HEK293 (cell line): ENCODE results near the gene SSC4D.
"Not testable (repeated sequence)": the region's sequence is repeated elsewhere in the genome, so short reads cannot be mapped to it uniquely, and the experiment has no call there.

ENCODE experiments used
- BCL11A ChIP-seq: fragments of 450-650 bp; formaldehyde crosslinking; IDR thresholded peaks from 2 replicates; pipeline ENCODE4 v1.5.1; 2016; ENCODE audit warnings: low read depth, missing biosample characterization, missing genetic modification characterization
- GLI4 ChIP-seq: fragments of 450-650 bp; formaldehyde crosslinking; IDR thresholded peaks from 2 replicates; pipeline ENCODE4 v1.5.1; 2016; ENCODE audit warnings: missing biosample characterization, missing genetic modification characterization
- MYNN ChIP-seq: fragments of 450-650 bp; formaldehyde crosslinking; IDR thresholded peaks from 2 replicates; pipeline ENCODE4 v1.5.1; 2016; ENCODE audit warnings: missing biosample characterization, missing genetic modification characterization, borderline replicate concordance
- REPIN1 ChIP-seq: fragments of 450-650 bp; formaldehyde crosslinking; IDR thresholded peaks from 2 replicates; pipeline ENCODE4 v1.5.1; 2017; ENCODE audit warnings: missing biosample characterization, missing genetic modification characterization, low read depth
- YY1 ChIP-seq: fragments of 450-650 bp; formaldehyde crosslinking; IDR thresholded peaks from 2 replicates; pipeline ENCODE4 v1.5.1; 2018; ENCODE audit warnings: missing biosample characterization, missing genetic modification characterization
- ZFP3 ChIP-seq: fragments of 450-650 bp; formaldehyde crosslinking; IDR thresholded peaks from 2 replicates; pipeline ENCODE4 v1.5.1; 2016; ENCODE audit warnings: low read depth, missing biosample characterization, missing genetic modification characterization
- TF ChIP-seq, protein P1 (sequence below): fragments of 450-650 bp; formaldehyde crosslinking; IDR thresholded peaks from 2 replicates; pipeline ENCODE4 v1.5.1; 2016; ENCODE audit warnings: missing biosample characterization, missing genetic modification characterization

DNA sequence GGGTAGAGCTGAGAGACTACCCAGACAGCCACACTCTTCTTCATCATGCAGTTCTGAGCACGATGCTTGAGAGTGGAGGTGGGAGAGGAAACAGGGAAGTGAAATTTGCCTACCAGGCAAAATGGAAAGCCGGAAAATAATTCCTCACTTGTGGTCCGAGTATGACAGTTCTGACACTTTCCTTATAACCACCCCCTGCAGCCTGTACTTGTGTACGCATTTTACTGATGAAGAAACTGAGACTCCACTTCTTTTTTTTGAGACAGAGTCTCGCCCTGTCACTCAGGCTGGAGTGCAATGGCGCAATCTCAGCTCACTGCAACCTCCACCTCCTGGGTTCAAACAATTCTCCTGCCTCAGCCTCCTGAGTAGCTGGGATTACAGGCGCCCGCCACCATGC is 6.4 kb downstream of the SSC4D start:
- TF ChIP-seq, protein P1, sequence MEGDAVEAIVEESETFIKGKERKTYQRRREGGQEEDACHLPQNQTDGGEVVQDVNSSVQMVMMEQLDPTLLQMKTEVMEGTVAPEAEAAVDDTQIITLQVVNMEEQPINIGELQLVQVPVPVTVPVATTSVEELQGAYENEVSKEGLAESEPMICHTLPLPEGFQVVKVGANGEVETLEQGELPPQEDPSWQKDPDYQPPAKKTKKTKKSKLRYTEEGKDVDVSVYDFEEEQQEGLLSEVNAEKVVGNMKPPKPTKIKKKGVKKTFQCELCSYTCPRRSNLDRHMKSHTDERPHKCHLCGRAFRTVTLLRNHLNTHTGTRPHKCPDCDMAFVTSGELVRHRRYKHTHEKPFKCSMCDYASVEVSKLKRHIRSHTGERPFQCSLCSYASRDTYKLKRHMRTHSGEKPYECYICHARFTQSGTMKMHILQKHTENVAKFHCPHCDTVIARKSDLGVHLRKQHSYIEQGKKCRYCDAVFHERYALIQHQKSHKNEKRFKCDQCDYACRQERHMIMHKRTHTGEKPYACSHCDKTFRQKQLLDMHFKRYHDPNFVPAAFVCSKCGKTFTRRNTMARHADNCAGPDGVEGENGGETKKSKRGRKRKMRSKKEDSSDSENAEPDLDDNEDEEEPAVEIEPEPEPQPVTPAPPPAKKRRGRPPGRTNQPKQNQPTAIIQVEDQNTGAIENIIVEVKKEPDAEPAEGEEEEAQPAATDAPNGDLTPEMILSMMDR: not testable (repeated sequence)
- not testable (repeated sequence) for TF ChIP-seq MYNN (tag by site-specific recombination); BCL11A; ZFP3; GLI4 (tag by site-specific recombination); YY1 (tag by site-specific recombination); REPIN1 (tag by site-specific recombination)
